HG03175 (cell line): ENCODE results near the gene A2M.

Source experiments
- ATAC-seq: cut with Tn5 transposase; IDR thresholded peaks from one replicate; pipeline ENCODE4 v1.9.1; 2021; ENCODE audit warnings: mild to moderate bottlenecking, moderate library complexity; ENCODE audit not compliant: unreplicated experiment

A2M gene

DNA sequence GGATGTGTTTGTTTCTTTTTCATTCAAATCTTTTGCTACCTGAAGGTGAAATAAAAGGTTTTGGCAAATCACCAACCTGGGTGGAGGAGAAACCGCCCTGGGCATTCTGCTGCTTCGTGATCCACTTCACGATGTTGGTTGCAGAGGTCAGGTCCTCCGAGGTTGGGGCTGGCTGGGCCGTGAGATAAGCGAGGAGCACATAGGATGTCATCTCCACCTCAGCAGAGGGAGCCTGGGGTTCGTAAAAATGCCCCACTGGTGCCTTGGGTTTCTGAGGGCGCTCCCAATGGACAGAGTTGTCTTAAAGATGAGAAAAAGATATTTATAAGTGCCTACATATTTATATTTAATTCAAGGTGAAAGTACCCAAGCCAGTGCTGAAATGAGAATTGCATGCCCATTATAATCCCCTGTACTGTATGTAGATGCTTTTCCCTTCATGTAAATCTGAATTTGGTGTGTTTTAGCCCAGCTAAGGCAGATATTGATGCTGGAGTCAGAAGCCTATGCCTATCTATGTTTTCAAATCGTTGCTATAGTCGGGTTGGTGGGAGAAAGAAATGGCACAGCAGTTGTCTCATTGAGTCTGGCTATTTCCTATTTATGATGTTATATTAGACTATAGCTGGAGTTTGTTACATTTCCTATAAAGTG, 41.1 kb downstream of the A2M start:
- no peak for ATAC-seq

- ATAC-seq: no peak
Measured at GRCh38 chr12:9073076-9073475, 42.6 kb downstream of the A2M start.

DNA sequence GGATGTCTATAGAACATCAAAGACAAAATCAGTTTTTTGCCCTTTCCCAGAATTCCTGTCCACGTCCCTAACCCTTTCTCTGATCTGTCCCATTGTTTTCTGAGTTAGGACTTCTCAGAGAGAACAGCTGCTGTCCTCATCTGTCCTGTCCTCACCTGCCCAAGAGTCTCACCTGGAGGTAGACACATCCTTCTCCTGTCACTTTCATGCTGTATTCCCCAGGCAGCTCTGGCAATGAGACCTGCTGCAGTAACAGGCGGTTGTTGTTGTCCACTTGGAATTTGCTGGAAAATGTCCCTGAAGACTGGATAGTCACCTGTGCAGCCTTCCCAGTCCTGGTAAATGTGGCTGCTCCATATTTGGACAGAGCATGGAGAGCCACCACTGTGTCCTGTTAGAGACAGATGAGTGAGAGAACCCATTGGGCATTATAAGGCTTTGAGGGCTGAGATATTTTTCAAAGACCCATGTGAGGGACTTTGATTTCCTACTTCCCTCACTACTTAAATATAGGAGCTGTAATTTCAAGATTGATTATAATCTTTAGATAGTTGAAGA, 43.2 kb downstream of the A2M start:
- no peak for ATAC-seq

GRCh38 chr12:9071969-9072368, 43.8 kb downstream of the A2M start:
- no peak for ATAC-seq

DNA sequence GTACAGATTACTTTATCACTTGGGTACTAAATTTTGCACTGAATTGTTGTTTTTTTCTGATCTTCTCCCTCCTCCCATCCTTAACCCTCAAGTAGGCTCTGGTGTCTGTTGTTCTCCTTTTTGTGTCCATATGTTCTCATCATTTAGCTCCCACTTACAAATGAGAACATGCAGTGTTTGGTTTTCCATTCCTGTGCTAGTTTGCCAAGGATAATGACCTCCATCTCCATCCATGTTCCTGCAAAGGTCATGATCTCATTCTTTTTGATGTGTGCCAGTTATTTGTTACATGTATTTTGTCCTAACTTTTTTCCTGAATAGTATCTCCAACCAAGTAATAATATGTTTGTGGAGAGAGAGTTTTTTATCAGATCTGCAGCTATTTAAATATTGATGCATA, 44.2 kb downstream of the A2M start:
- ATAC-seq: no peak

DNA sequence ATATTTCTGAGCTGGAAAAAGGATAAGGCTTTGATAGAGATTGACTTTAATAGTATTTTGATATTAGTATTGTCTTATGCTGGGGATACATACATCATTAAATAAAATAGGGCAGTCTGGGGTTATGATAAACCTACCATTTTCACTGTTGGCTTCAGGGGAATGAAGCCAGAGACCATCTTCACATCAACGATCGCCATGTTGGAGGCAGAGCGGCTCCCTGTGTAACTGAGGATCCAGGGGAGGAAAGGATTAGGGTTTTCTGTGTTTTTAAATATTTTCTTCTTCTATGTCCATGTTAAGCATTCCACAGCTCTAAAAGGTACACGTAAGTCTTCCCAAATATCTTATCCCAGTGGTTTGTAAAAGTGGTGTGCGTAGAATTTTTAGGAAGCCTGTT, 45.4 kb downstream of the A2M start:
- ATAC-seq: no peak

DNA sequence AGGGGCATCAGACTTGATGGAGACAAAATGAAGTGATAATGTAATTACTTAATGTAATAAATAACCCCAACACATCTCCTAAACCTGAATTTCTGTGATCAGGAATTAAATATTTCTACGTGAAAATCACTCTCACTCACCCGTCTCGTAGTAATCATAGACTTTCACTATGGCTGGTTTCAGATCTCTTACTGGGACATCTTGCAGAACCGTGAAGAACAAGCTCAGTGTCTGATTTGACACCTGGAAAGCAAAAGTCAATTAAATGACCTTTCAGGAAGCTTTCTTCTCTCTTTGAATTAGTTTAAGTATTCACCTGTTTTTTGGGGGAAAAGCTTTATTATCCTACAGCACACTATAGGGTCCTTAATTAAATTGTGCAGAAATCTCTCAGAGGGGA, 47.1 kb downstream of the A2M start:
- no peak for ATAC-seq

DNA sequence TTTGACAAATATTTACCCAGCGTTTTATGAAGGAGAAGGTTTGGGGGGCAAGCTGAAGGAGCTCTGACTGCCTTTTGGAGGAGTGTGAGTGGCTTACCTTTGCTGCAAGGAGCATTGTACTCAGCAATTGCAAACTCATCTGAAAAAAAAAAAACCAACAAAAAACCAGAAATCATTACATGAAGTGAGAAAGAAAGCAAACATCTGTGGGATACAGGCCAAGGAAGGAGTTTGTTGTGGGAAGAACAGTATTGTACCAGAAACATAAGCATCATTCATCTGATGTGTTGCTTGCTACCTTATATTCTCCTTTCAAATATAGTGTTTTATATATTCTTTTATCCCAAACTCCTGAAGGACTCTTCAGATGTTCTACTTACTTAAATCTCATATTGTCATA, 47.6 kb downstream of the A2M start:
- no peak for ATAC-seq

- no peak for ATAC-seq
Measured at GRCh38 chr12:9066755-9067423, 48.8 kb downstream of the A2M start.

DNA sequence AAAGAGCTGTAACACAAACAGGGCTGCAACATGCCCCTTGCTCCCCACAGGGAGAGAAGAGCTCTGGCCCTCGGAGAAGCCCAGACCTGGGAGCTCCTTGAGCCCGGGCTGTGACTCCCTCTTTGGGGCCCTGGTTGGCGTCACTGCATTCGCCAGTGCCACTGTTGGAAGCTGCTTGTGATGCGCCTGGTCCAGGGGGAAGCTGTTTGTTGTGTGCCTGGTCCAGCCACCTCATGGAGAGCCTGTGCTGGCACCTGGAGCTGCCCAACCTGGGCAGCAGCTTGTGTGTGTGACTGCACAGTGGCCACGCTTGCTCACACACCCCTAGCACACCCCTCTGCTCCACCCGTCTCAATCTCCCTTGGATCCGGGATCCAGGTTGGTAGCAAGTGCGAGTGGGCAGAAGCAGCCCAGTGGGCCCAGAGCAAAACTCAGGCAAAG, 49.5 kb downstream of the A2M start:
- no peak for ATAC-seq

GRCh38 chr12:9065607-9065856, 50.2 kb downstream of the A2M start:
- no peak for ATAC-seq

GRCh38 chr12:9064815-9065606, 50.7 kb downstream of the A2M start:
- ATAC-seq: no peak

DNA sequence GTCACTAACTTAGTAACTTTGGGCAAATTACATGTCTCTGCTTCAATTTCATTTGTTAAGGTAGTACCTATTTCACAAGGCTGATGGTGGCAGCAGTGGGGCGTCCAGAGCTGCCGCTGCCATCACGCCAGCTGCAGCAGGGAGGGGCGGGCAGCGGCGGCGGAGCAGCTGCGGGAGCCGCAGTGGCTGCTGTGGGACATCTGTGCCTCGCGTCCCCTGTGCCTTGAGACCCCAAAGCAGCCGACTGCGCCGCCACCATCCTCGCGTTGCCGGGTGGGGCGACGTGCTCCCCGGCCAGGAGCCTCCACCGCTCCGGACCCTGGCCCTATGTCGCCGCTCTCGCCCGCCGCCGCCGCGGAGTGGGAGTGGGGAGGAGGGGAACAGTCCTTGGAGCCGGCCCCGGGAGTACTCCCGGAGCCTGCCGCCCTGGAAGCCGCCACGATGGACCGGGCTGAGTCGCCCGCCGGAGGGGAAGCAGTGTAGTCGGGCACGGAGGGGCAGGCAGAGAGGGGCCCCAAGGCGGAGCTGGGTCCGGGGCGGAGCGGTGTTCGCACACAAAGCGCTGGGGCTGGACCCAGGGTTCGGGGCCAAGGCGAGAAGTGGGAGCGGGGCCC, 51.4 kb downstream of the A2M start:
- ATAC-seq: no peak

- ATAC-seq: no peak
Measured at GRCh38 chr12:9052610-9053009, 63.1 kb downstream of the A2M start.

DNA sequence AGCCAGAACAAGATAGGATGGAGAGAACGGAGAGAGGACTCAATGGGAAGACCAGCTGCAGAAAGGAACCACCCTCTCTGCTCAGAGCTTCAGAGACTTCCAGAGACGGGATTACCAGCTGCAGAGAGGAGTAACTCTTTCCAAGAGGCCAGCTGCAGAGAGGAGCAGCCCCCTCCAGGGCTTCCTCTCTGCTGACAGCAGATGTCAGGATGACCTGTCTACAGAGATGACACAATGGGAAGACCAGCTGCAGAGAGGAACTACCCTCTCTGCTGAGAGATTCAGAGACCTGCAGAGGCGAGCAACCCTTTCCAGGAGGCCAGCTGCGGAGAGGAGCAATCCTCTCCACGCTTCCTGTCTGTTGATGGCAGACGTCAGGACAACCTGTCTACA, 64.6 kb downstream of the A2M start:
- no peak for ATAC-seq

DNA sequence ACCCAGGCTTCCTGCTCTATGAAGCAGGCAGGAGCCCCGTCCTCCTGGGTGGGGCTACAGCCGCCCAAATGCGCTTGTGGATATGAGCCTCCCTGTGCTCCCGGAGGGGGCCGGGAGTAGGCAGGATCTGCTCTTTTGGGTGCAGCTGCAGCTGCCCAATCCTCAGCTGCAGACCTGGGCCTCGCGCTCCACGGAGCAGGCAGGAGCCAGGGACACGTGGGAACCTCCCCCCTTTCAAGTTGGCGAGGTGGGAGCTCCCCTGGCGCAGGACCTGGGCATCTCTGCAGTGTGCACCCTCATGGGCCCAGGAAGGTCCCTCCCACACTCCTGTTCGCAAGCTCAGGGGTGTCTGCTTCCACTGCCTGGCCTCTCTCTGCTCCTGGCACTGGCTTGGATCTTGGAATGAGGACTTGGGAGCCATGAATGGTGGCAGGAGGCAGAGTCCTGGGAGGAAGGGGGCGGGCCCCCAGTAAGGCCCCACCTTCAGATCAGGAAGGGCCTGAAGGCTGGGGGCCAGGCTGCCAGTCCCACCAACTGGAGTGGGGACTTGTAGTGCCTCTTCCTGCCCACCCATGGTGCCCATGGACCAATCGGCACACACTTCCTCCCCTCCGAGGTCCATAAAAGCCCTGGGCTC, 65.1 kb downstream of the A2M start:
- ATAC-seq: no peak

DNA sequence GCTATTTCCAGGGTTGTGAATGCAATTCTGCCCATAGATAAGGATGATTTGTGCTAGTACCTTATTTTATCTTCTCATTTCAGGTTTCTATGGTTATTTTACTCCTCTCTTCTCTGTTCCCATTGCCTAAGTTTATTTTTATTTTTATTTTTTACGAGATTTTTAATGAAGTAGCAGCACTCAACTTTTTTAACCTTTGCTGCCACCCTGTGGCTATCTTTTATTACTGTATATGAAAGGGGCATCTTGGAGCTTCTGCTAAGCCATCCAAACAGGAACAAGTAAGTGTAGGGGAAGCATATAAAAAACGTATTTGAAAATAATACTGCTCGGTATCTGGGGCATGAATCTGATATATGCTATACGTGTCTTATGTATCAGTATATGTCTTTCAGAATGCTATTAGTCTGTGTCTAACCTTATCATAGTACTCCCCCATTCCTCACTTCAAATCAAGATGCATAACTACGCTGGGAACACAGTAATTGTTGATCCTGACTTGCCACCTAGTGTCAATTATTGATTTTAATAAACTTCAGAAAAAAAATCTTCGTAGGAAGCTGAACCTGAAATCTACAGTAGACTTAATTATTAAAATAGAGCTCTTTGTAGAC, 66.1 kb downstream of the A2M start:
- no peak for ATAC-seq

- no peak for ATAC-seq
Measured at GRCh38 chr12:9048930-9049329, 66.8 kb downstream of the A2M start.

GRCh38 chr12:9047105-9047504, 68.6 kb downstream of the A2M start:
- no peak for ATAC-seq

- no peak for ATAC-seq
Measured at GRCh38 chr12:9043766-9044165, 72.0 kb downstream of the A2M start.

DNA sequence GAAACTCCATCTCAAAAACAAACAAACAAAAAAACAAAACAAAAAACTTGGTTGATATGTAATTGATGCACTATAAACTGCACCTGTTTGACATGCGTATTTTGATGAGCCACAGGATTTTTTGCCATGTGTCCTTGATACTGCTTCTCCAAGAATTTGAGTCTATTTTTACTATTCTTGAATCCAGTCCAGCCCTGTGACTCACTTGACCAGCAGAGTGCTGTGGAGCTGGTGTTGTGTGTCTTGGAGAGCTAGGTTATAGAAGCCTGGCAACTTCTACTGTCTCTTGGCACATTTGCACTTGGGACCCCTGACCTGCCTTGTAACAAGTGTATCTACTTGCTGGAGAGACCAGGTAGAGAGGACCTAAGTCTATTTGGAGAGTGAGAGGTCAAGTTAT, 74.4 kb downstream of the A2M start:
- ATAC-seq: no peak
